HL-60 (cell line): ENCODE results near the gene ACAT1.
"Not testable (repeated sequence)": the region's sequence is repeated elsewhere in the genome, so short reads cannot be mapped to it uniquely, and the experiment has no call there.

Experiments used
- DNase-seq, 2 experiments: peaks; one replicate each; pipeline ENCODE4 v3.0.0-alpha.2; 2010 to 2020; ENCODE audit warnings: low read depth in 1 of 2, low spot score in 1 of 2
- H3K27ac ChIP-seq: fragments of 250-450 bp; sonication (Bioruptor Pico); replicated peaks from 2 replicates; pipeline ENCODE4 v1.5.1; 2020; ENCODE audit warnings: mild to moderate bottlenecking, moderate library complexity
- H3K27me3 ChIP-seq: fragments of 250-450 bp; sonication (Bioruptor Pico); 2 replicates; pipeline ENCODE4 v1.5.1; 2021; ENCODE audit warnings: mild to moderate bottlenecking, moderate library complexity; ENCODE audit not compliant: insufficient read depth, poor library complexity, severe bottlenecking
- H3K4me3 ChIP-seq: replicated peaks from 2 replicates; pipeline ENCODE4 v1.5.1; 2011; ENCODE audit warnings: mild to moderate bottlenecking, control low read depth, low read length; ENCODE audit not compliant: insufficient read depth
- CTCF ChIP-seq: IDR thresholded peaks from one replicate; pipeline ENCODE4 v1.5.1; 2011; ENCODE audit warnings: low read length, control low read depth, inconsistent platforms; ENCODE audit not compliant: insufficient read depth
- GABPA ChIP-seq: IDR thresholded peaks from 2 replicates; pipeline ENCODE4 v1.6.1; 2012; ENCODE audit warnings: low read depth
- POLR2AphosphoS5 ChIP-seq: IDR thresholded peaks from 2 replicates; pipeline ENCODE4 v1.6.1; 2012; ENCODE audit warnings: low read depth
- REST ChIP-seq: IDR thresholded peaks from 2 replicates; pipeline ENCODE4 v1.6.1; 2012; ENCODE audit warnings: low read depth; ENCODE audit not compliant: insufficient replicate concordance
- SPI1 ChIP-seq: IDR thresholded peaks from 2 replicates; pipeline ENCODE4 v1.6.1; 2012; ENCODE audit warnings: low read depth, mild to moderate bottlenecking, borderline replicate concordance

Gene ACAT1

DNA sequence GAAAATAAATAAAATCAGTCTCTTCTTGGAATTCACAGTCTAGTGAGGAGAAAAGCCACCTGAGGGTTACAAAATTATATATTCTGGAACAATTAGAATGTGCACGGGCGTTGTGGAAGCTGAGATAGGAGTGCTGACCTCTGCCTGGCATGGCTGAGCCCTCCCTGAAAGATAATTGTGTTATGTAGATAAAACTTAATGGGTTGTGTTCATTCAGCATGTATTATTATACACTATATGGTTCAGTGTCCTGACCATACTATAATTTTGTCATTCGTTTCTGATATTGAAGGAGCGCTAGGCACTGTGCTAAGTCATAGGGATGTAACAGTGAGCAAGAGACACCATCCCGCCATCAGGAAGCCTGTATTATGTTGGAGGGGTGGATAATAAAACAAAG, 3.7 kb downstream of the ACAT1 start:
- Histone ChIP-seq H3K27me3 (no peaks in the 10 kb centered on the region), H3K4me3 (no peak overlapping the region), H3K27ac (no peak overlapping the region; the same call in 1 of the 2 replicates)
- TF ChIP-seq POLR2AphosphoS5 (no peak), SPI1 (no peak), GABPA (no peak), REST (no peak), CTCF (no peak)
- DNase-seq = no peak

DNA sequence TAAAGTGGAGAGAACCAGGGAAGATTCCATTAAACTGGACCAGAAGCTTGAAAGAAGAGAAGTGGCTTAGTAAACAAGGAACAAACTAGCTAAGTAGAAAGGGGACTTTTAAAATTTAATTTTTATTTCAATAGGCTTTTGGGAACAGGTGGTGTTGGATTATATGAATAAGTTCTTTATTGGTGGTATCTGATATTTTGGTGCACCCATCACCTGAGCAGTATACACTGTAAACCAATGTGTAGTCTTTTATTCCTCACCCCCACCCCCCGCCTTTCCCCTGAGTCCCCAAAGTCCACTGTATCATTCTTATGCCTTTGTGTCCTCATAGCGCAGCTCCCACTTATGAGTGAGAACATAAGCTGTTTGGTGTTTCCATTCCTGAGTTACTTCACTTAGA, 7.4 kb downstream of the ACAT1 start:
- H3K27me3 ChIP-seq = no peaks in the 10 kb centered on the region
- H3K27ac ChIP-seq = no peak overlapping the region
- TF ChIP-seq REST (no peak), SPI1 (no peak), POLR2AphosphoS5 (no peak), CTCF (no peak), GABPA (no peak)
- H3K4me3 ChIP-seq = no peak overlapping the region
- no peak for DNase-seq

- Histone ChIP-seq H3K4me3 (no peak overlapping the region), H3K27me3 (no peaks in the 10 kb centered on the region), H3K27ac (no peak overlapping the region)
- TF ChIP-seq SPI1 (no peak), POLR2AphosphoS5 (no peak), REST (no peak), CTCF (no peak), GABPA (no peak)
- no peak for DNase-seq
Observed at GRCh38 chr11:108131993-108132392, 10.6 kb downstream of the ACAT1 start.

- DNase-seq, H3K27me3 ChIP-seq, H3K4me3 ChIP-seq, H3K27ac ChIP-seq: not testable (repeated sequence)
Observed at GRCh38 chr11:108132993-108133538, 11.7 kb downstream of the ACAT1 start.
